Measurements from ENCODE around the gene UGT1A9.
"Not testable (repeated sequence)": the region's sequence is repeated elsewhere in the genome, so short reads cannot be mapped to it uniquely, and the experiment has no call there.

Gene UGT1A9

GRCh38 chr2:233680361-233681045 is 8.8 kb downstream of the UGT1A9 start:
- DNase-seq (ENCODE audit: low read depth in 2 of 2): no peak

GRCh38 chr2:233681521-233682099 is 9.9 kb downstream of the UGT1A9 start, which contains the start of gene UGT1A7:
Gene UGT1A7, plus strand, starts transcription at chr2:233681901. Its CDS starts 37 bp downstream, at chr2:233681938.
- no peak for DNase-seq (ENCODE audit: low read depth in 2 of 2)

- no peak for DNase-seq (ENCODE audit: low read depth in 2 of 2)
Measured at GRCh38 chr2:233684640-233685039, 12.9 kb downstream of the UGT1A9 start.

GRCh38 chr2:233686928-233687327 is 15.2 kb downstream of the UGT1A9 start:
- DNase-seq (ENCODE audit: low read depth in 2 of 2): no peak

- DNase-seq (ENCODE audit: low read depth in 2 of 2): no peak
Measured at GRCh38 chr2:233688341-233688740, 16.6 kb downstream of the UGT1A9 start.

GRCh38 chr2:233689031-233689430 is 17.3 kb downstream of the UGT1A9 start:
- DNase-seq (ENCODE audit: low read depth in 2 of 2): no peak

GRCh38 chr2:233689501-233689900 is 17.8 kb downstream of the UGT1A9 start:
- no peak for DNase-seq (ENCODE audit: low read depth in 2 of 2)

- DNase-seq (ENCODE audit: low read depth in 2 of 2): no peak
Measured at GRCh38 chr2:233690444-233690843, 18.7 kb downstream of the UGT1A9 start.

GRCh38 chr2:233691443-233692433 is 20.0 kb downstream of the UGT1A9 start:
- DNase-seq (ENCODE audit: low read depth in 2 of 2): no peak

- no peak for DNase-seq (ENCODE audit: low read depth in 2 of 2)
Measured at GRCh38 chr2:233692648-233693047, 20.9 kb downstream of the UGT1A9 start, which contains the start of gene UGT1A6. Gene UGT1A6, plus strand, starts transcription at chr2:233692890. Its CDS starts 115 bp downstream, at chr2:233693005.

- DNase-seq (ENCODE audit: low read depth in 2 of 2): no peak
Measured at GRCh38 chr2:233693963-233694362, 22.3 kb downstream of the UGT1A9 start.

GRCh38 chr2:233698740-233699139 is 27.0 kb downstream of the UGT1A9 start:
- DNase-seq (ENCODE audit: low read depth in 2 of 2): no peak

GRCh38 chr2:233699424-233700027 is 27.8 kb downstream of the UGT1A9 start:
- no peak for DNase-seq (ENCODE audit: low read depth in 2 of 2)

- DNase-seq (ENCODE audit: low read depth in 2 of 2): no peak
Measured at GRCh38 chr2:233700028-233700635, 28.4 kb downstream of the UGT1A9 start.

- not testable (repeated sequence) for DNase-seq (ENCODE audit: low read depth in 2 of 2)
Measured at GRCh38 chr2:233700842-233701241, 29.1 kb downstream of the UGT1A9 start.

- DNase-seq (ENCODE audit: low read depth in 2 of 2): no peak
Measured at GRCh38 chr2:233702238-233702637, 30.5 kb downstream of the UGT1A9 start.

GRCh38 chr2:233705911-233706506 is 34.3 kb downstream of the UGT1A9 start:
- no peak for DNase-seq (ENCODE audit: low read depth in 2 of 2)

- DNase-seq (ENCODE audit: low read depth in 2 of 2): no peak
Measured at GRCh38 chr2:233706720-233707119, 35.0 kb downstream of the UGT1A9 start.

GRCh38 chr2:233707940-233708644 is 36.4 kb downstream of the UGT1A9 start:
- no peak for DNase-seq (ENCODE audit: low read depth in 2 of 2)

GRCh38 chr2:233708942-233709341 is 37.2 kb downstream of the UGT1A9 start:
- no peak for DNase-seq (ENCODE audit: low read depth in 2 of 2)
